Loucy (cell line): ENCODE results near the gene TBCE.

Experiments used
- EZH2phosphoT487 ChIP-seq: fragments of 200-600 bp; IDR thresholded peaks from 2 replicates; pipeline ENCODE4 v1.6.1; 2018; ENCODE audit warnings: antibody characterized with exemption, mild to moderate bottlenecking, moderate library complexity, borderline replicate concordance
- TF ChIP-seq, protein P1 (sequence below): fragments of 200-600 bp; sonication (generic); conservative IDR thresholded peaks from 2 replicates; pipeline ENCODE4 v1.5.1; 2014; ENCODE audit warnings: mild to moderate bottlenecking, antibody characterized with exemption, low read length

DNA sequence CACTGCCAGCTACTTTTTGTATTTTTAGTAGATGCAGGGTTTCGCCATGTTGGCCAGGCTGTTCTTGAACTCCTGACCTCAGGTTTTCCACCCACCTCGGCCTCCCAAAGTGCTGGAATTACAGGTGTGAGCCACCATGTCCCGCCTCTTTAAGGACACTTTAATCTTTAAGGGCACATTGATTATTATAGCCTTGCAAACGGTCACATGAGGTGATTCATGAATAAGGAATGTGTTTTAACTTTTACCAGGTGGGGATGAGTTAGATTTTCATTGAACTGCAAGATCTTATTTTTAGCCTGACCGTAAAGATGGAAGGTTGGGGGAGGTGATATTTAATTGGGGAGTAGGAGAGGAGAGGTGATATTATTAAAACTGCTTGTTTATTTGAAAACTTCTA is 61.9 kb downstream of the TBCE start:
- TF ChIP-seq, protein P1, sequence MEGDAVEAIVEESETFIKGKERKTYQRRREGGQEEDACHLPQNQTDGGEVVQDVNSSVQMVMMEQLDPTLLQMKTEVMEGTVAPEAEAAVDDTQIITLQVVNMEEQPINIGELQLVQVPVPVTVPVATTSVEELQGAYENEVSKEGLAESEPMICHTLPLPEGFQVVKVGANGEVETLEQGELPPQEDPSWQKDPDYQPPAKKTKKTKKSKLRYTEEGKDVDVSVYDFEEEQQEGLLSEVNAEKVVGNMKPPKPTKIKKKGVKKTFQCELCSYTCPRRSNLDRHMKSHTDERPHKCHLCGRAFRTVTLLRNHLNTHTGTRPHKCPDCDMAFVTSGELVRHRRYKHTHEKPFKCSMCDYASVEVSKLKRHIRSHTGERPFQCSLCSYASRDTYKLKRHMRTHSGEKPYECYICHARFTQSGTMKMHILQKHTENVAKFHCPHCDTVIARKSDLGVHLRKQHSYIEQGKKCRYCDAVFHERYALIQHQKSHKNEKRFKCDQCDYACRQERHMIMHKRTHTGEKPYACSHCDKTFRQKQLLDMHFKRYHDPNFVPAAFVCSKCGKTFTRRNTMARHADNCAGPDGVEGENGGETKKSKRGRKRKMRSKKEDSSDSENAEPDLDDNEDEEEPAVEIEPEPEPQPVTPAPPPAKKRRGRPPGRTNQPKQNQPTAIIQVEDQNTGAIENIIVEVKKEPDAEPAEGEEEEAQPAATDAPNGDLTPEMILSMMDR: no peak
- TF ChIP-seq EZH2phosphoT487: no peak
